Immature natural killer cell (primary cell): Measurements from ENCODE around the gene TRAF3. TPM values are rescaled to one million over a fixed set of nuclear protein-coding genes. Genes with fewer than 3 reads are reported as not detected.

Experiments
- DNase-seq, 3 donors: peaks; one replicate each; pipeline ENCODE4 v3.0.0; 2022; ENCODE audit warnings: mixed read lengths in 1 of 3
- H3K27ac Mint-ChIP-seq, 6 donors: one replicate each; pipeline ENCODE4 v1.8.0; 2020; ENCODE audit warnings: mixed read lengths in 6 of 6, mild to moderate bottlenecking in 5 of 6, inconsistent platforms in 4 of 6, moderate library complexity in 3 of 6
- H3K27me3 Mint-ChIP-seq, 3 donors: one replicate each; pipeline ENCODE4 v1.8.0; 2020 to 2021; ENCODE audit warnings: low read depth in 3 of 3, mild to moderate bottlenecking in 3 of 3, mixed read lengths in 3 of 3, moderate library complexity in 3 of 3, inconsistent platforms in 1 of 3
- H3K36me3 Mint-ChIP-seq, 3 donors: one replicate each; pipeline ENCODE4 v1.8.0; 2020; ENCODE audit warnings: mixed read lengths in 3 of 3, inconsistent platforms in 2 of 3, mild to moderate bottlenecking in 2 of 3
- H3K4me1 Mint-ChIP-seq, 2 donors: one replicate each; pipeline ENCODE4 v1.8.0; 2020; ENCODE audit warnings: inconsistent platforms in 2 of 2, mild to moderate bottlenecking in 2 of 2, mixed read lengths in 2 of 2, moderate library complexity in 1 of 2
- H3K4me3 Mint-ChIP-seq, 5 donors: one replicate each; pipeline ENCODE4 v1.8.0; 2020; ENCODE audit warnings: mild to moderate bottlenecking in 5 of 5, mixed read lengths in 5 of 5, inconsistent platforms in 3 of 5, moderate library complexity in 3 of 5
- H3K9me3 Mint-ChIP-seq, 6 donors: one replicate each; pipeline ENCODE4 v1.8.0; 2020; ENCODE audit warnings: mild to moderate bottlenecking in 6 of 6, mixed read lengths in 6 of 6, inconsistent platforms in 4 of 6, moderate library complexity in 3 of 6
- polyA plus RNA-seq, 3 donors: library from polyadenylated mRNA; unstranded; fragments of 300-500 nt; fragmentation: Illumina TruSeq; gene quantifications; one replicate each; pipeline ENCODE4 v1.2.3, GENCODE V29; 2021

The TRAF3 gene
- polyA plus RNA-seq, 3 donors from 2014 or later = 9.2 to 12.8 (median 9.3) TPM

DNA sequence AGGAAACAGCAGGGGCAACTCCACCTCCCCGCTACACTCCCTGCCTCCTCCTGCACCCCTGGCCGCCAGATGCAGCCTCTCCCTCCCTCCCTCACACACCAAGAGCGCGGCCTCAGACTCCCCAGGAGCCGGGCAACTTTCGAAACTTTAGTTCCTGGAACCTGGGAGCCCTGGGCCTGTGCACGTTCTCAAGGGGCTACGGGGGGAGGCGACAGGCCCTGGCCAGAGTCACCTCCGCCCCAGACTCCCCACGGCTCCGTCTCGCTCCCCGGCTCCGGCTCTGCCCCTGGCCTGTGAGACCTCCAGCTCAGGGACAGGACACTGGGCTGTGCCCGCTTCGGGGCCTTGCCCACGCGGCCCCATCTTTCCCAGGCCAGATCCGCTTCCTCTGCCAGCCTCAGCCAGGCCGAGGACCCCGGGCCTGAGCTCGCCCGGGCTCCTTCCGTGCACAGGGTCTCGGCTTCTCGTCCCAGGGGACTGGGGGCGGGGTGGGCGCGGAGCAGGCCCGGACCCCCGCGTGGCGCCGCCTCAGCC is 150.7 kb downstream of the TRAF3 start:
- peaks cover 1 to 10% (median 7%) of the 10 kb centered on the region in 3 donors for H3K27me3 Mint-ChIP-seq
- H3K36me3 Mint-ChIP-seq = no peaks in the 10 kb centered on the region
- H3K27ac Mint-ChIP-seq = no peak overlapping the region
- H3K4me3 Mint-ChIP-seq = peak overlapping the region; percentile 53 to 82 (median 56)
- no peaks in the 10 kb centered on the region for H3K9me3 Mint-ChIP-seq
- peaks cover 0 to 3% of the 10 kb centered on the region in 2 donors for H3K4me1 Mint-ChIP-seq
- no peak for DNase-seq

DNA sequence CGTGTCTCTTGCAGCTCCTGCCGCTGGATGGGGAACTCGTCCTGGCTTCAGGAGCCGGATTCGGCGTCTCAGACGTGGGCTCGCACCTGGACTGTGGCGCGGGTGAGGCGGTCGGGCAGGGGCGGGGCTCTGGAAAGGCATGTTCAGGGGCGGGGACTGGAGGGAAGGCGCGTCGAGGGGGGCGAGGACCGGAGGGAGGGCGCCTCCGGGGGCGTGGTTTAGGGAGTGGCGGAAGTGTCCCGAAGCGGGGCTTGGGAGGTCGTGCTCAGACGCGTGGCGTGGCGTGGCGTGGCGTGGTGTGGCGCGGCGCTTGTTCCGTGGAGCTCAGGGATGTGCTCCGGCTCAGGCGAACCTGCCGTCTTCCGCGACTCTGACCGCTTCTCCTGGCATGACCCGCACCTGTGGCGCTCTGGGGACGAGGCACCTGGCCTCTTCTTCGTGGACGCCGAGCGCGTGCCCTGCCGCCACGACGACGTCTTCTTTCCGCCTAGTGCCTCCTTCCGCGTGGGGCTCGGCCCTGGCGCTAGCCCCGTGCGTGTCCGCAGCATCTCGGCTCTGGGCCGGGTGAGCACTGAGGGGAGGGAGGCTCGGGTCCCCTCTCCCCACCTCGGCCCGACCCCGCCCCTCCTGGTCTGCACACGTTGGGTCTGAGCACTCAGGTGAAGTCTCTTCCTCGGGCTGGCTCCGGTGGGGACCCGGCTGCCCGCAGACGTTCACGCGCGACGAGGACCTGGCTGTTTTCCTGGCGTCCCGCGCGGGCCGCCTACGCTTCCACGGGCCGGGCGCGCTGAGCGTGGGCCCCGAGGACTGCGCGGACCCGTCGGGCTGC is 151.4 kb downstream of the TRAF3 start:
- peaks cover 1 to 10% (median 7%) of the 10 kb centered on the region in 3 donors for H3K27me3 Mint-ChIP-seq
- peak; percentile 63 to 68 (median 65) for DNase-seq
- peak overlapping the region; percentile 69 to 83 (median 82) for H3K4me3 Mint-ChIP-seq
- no peaks in the 10 kb centered on the region for H3K36me3 Mint-ChIP-seq
- H3K9me3 Mint-ChIP-seq = no peaks in the 10 kb centered on the region
- H3K27ac Mint-ChIP-seq = no peak overlapping the region
- peaks cover 0 to 3% of the 10 kb centered on the region in 2 donors for H3K4me1 Mint-ChIP-seq

DNA sequence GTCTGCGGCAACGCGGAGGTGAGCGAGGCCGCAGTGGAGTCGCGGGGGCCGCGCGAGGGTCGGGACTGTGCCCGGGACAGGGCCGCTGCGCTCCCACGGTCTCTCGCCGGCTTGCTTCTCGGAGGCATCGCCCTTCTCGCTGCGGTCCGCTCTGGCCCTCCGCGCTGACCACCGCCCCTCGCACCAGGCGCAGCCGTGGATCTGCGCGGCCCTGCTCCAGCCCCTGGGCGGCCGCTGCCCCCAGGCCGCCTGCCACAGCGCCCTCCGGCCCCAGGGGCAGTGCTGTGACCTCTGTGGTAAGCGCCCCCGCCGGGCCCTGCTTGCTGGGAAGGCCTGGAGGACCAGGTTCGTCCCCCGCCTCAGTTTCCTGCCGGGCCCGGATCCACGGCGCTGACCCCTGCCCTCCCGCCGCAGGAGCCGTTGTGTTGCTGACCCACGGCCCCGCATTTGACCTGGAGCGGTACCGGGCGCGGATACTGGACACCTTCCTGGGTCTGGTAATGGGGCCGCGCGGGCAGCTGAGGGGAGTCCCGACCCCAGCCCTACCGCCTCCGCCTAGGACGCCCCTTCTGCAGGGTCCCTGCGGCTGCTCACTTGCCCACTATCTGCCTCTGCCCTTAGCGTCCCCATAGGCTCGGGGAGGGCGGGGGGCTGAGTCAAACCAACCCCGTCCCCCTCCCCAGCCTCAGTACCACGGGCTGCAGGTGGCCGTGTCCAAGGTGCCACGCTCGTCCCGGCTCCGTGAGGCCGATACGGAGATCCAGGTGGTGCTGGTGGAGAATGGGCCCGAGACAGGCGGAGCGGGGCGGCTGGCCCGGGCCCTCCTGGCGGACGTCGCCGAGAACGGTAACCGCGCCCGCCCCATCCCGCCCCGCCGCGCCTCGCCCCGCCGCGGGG is 152.2 kb downstream of the TRAF3 start:
- no peak for DNase-seq
- H3K27ac Mint-ChIP-seq = no peak overlapping the region
- peaks cover 0 to 3% of the 10 kb centered on the region in 2 donors for H3K4me1 Mint-ChIP-seq
- H3K9me3 Mint-ChIP-seq = no peaks in the 10 kb centered on the region
- H3K36me3 Mint-ChIP-seq = no peaks in the 10 kb centered on the region
- H3K27me3 Mint-ChIP-seq = peaks cover 0 to 8% (median 6%) of the 10 kb centered on the region in 3 donors
- H3K4me3 Mint-ChIP-seq = peak overlapping the region in 1 of 5 donors; percentile 46

DNA sequence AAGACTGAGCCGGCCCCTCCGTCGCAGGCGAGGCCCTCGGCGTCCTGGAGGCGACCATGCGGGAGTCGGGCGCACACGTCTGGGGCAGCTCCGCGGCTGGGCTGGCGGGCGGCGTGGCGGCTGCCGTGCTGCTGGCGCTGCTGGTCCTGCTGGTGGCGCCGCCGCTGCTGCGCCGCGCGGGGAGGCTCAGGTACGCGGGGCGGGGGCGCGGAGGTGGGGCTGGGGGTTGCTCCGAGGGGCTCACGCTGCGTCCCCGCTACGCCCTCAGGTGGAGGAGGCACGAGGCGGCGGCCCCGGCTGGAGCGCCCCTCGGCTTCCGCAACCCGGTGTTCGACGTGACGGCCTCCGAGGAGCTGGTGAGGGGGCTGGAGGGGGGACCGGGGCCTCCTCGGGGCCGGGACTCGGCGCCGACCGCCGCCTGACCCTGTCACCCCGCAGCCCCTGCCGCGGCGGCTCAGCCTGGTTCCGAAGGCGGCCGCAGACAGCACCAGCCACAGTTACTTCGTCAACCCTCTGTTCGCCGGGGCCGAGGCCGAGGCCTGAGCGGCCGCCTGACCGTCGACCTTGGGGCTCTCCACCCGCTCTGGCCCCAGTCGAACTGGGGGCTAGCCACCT is 153.0 kb downstream of the TRAF3 start:
- peak overlapping the region in 1 of 5 donors; percentile 3 for H3K4me3 Mint-ChIP-seq
- H3K9me3 Mint-ChIP-seq = no peaks in the 10 kb centered on the region
- no peaks in the 10 kb centered on the region for H3K36me3 Mint-ChIP-seq
- H3K27ac Mint-ChIP-seq = no peak overlapping the region
- H3K27me3 Mint-ChIP-seq = peaks cover 0 to 8% (median 4%) of the 10 kb centered on the region in 3 donors
- peaks cover 0 to 3% of the 10 kb centered on the region in 2 donors for H3K4me1 Mint-ChIP-seq
- no peak for DNase-seq

DNA sequence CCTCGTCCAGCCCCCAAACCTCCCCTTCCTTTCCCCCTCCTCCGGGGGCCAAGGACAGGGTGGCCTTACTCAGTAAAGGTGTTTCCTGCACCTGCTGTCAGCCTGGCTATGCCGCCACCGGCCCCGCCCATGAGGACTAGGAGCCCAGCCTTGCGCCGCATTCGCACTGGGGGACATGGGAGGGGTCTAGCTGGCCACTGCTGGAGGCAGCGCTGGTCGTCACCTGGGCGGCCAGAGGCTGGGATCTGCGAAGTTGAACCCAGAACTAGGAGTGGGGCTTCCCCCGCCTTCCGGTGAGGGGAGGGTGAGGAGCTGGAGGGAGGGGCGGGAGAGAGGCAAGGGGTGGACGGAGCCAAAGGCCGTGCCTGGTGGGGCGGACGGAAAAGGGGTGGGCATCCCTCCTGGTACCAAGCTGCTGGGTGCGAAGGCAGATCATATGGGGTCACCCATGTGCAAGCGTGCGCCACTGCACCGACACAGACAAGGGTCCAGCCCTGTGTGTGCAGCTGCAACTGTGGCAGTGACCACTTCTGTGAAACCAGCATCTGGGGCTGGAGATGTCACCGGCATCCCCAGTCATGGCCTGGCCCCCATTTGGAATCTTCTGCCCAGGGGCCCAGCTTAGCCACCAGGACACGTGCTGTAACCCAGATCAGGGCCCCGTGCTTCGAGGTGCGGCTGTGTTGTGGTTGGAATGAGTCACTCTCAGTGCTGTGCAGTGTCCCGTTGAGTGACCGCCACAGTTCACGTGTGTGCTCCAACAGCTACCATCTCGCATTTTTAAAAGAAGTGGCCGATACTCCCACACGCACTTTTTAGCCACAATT is 153.7 kb downstream of the TRAF3 start:
- Mint-ChIP-seq H3K4me3 (peak overlapping the region in 2 of 5 donors; percentile 3 to 7), H3K27ac (no peak overlapping the region), H3K9me3 (no peaks in the 10 kb centered on the region), H3K36me3 (no peaks in the 10 kb centered on the region), H3K27me3 (peaks cover 0 to 8% (median 3%) of the 10 kb centered on the region in 3 donors), H3K4me1 (peaks cover 0 to 3% of the 10 kb centered on the region in 2 donors)
- DNase-seq = no peak

DNA sequence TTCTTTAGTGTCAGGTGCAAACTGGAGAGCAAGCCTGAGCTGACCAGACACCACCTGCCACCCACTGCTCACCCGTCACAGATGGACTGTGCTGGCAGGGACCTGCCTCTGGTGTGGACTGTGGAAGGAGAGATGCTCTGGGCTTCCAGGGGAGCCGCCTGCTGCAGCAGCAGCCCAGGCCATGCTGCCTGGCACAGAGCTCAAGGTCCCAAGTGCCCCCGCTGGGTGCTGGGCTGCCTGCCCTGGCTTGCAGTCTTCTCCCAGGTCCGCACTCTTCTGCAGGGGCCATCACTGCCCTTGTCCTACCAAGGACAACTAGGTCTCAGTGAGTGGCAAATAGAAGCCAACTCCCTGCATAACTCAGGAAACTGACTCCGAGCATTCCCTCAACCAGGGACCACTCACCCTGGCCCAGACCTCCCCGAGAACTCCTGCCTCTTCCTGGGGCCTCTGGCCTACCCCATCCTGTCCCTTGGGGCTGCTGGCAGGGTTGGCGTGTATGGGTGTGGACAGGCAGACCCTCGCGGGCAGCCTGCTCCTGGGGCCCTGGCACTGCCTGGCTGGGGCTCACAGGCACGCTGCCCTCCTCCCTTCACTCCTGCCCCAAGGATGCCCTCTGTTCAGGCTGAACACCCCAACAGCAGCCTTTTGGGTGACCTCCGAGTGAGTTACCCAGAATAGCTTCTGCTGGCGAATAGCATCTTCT is 154.5 kb downstream of the TRAF3 start:
- Mint-ChIP-seq H3K27ac (no peak overlapping the region), H3K27me3 (peaks cover 0 to 7% (median 3%) of the 10 kb centered on the region in 3 donors), H3K4me3 (peak overlapping the region in 2 of 5 donors; percentile 32 to 42), H3K9me3 (no peaks in the 10 kb centered on the region), H3K4me1 (peaks cover 0 to 3% of the 10 kb centered on the region in 2 donors), H3K36me3 (no peaks in the 10 kb centered on the region)
- DNase-seq = no peak

DNA sequence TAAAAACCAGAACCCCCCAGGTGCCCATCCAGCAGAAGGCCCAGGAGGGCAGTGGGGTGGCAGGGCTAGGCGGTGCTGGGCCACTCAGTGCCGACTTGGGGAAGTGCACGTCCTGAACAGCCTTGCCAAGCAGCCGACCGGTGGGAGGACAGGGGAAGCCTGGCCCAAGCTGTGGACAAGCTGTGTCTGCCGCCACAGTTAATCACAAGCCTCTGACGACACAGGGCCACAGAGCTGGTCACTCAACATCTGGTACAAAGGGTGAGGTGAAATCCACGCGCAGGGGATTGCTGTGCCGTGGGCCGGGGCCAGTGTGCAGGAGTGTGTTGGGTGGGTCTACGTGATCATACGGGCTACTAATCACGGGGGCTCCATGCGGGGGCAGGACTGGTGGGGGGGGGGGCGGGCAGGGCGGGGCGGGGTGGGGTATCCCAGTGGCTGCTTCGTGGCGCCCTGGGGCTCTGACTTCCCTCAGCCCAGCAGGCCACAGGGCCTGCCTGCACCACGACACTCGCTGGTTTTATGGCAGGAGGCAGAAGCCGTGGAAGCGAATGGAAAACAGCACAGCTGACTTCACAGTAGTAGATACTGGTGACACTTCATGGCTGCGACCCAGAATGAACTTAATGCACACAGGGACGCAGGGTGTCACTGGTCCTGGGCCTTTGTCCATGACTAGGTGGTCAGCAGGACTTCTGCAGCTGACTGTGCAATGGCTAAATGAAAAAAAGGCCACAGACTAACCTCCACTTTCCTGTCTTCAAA is 155.4 kb downstream of the TRAF3 start:
- no peaks in the 10 kb centered on the region for H3K9me3 Mint-ChIP-seq
- peaks cover 0 to 7% (median 3%) of the 10 kb centered on the region in 3 donors for H3K27me3 Mint-ChIP-seq
- H3K4me1 Mint-ChIP-seq = peaks cover 0 to 3% of the 10 kb centered on the region in 2 donors
- H3K27ac Mint-ChIP-seq = no peak overlapping the region
- DNase-seq = no peak
- H3K36me3 Mint-ChIP-seq = no peaks in the 10 kb centered on the region
- H3K4me3 Mint-ChIP-seq = no peak overlapping the region

DNA sequence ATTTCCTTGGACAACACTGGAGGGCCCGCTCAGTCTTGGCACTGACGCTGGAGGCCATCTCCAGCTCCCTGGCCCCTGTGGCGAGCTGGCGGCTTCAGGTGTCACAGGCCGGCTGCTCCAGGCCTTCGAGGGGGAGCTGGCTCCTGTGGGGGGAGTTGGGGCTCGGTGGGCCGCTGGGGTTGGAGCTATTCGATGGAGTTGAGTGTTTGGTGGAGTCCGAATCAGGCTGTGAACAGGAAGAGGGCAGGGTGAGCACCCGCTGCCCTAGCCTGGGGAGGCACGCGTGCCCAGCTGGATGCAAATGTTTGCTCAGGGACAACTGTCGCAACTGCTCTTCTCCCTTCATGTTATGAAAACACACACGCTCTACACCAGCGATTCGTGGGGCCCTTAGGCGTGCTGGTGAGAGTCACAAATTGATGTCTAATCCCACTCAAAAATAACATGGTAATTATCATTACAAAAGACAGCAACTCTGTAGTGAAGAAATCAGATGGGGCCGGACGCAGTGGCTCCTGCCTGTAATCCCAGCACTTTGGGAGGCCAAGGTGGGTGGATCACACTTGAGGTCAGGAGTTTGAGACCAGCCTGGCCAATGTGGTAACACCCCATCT is 156.5 kb downstream of the TRAF3 start:
- H3K9me3 Mint-ChIP-seq = no peaks in the 10 kb centered on the region
- DNase-seq = no peak
- no peak overlapping the region for H3K27ac Mint-ChIP-seq
- H3K36me3 Mint-ChIP-seq = no peaks in the 10 kb centered on the region
- peaks cover 0 to under 1% of the 10 kb centered on the region in 2 donors for H3K4me1 Mint-ChIP-seq
- no peak overlapping the region for H3K4me3 Mint-ChIP-seq
- peaks cover 0 to 7% (median 2%) of the 10 kb centered on the region in 3 donors for H3K27me3 Mint-ChIP-seq

DNA sequence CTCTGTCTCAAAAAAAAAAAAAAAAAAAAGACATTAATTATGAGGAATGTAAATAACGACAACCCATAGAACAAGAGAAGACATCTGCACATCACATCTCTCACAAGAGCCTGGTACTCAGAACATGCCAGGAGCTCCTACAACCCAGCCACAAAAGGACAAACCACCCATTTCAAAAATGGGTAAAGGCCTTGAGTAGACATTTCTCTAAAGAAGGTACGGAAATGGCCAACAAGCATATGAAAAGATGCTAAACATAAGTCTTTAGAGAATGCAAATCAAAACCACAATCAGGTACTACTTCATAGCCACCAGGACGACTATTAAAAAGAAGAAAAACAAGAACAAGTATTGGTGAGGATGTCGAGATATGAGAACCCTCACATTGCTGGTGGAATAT is 158.5 kb downstream of the TRAF3 start:
- DNase-seq = no peak
- no peaks in the 10 kb centered on the region for H3K36me3 Mint-ChIP-seq
- peaks cover 0 to 7% (median 2%) of the 10 kb centered on the region in 3 donors for H3K27me3 Mint-ChIP-seq
- H3K9me3 Mint-ChIP-seq = no peaks in the 10 kb centered on the region
- H3K4me1 Mint-ChIP-seq = no peaks in the 10 kb centered on the region
- H3K4me3 Mint-ChIP-seq = no peak overlapping the region
- no peak overlapping the region for H3K27ac Mint-ChIP-seq

DNA sequence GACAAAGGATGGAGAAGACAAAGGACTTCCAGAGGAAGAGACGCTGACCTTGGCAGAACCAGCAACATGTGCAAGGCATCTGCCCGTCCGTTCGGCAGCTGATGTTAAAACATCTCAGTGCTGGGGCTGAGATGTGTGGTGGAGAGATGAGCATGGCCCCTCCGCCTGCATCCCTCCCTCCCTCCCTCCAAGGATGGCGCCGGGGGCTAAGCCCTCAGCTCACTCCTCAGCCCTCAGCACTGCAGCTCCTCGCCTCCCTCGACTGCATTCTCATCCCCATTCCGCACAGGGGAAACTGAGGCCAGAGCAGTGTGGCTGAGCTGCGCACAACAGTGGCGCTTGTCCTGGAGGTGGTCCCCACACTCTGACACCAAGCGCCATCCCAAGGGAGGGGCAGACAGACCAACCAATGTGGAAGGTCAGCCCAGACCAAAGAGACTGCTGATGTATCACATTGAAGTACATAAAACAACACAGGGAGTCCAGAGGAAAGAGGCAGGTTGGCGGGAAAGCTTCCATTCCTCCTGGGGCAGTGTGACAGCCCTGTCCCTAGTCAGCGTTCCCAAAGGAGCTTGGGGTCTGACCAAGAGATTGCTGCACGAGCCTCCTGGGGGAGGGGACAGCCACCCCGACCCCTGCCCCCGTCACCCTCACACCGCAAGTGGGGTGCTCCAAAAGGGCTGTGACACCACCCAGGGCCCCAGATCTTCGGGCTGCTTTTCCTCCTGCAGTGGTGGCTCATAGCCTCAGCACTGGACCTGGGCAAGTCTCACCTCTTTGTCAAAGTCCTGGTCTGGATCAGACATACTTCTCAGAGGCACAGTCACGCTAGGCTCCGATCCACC is 160.3 kb downstream of the TRAF3 start:
- H3K36me3 Mint-ChIP-seq = no peaks in the 10 kb centered on the region
- no peak for DNase-seq
- no peak overlapping the region for H3K4me3 Mint-ChIP-seq
- H3K27ac Mint-ChIP-seq = no peak overlapping the region
- no peaks in the 10 kb centered on the region for H3K4me1 Mint-ChIP-seq
- no peaks in the 10 kb centered on the region for H3K9me3 Mint-ChIP-seq
- peaks cover 0 to 3% (median 0%) of the 10 kb centered on the region in 3 donors for H3K27me3 Mint-ChIP-seq

DNA sequence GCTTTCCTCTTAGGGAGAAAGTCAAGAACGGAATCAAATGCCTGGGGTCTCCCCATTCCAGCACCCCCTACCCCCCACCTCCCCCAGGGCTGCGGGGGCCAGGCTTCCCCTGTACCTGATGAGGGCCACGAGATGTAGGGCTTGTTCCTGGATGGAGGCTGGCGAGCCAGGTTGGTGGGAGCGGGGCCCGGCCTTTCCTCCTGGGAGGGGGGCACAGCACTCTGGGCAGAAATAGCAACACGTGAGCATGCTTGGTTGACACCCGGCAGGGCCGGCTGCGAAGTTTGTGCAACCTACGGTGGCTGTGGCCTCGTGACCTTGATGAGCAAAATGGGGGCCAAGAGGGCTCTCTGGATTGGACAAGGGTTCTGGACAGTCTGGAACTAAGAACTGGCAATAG is 160.9 kb downstream of the TRAF3 start:
- Mint-ChIP-seq H3K27ac (no peak overlapping the region), H3K36me3 (no peaks in the 10 kb centered on the region), H3K9me3 (no peaks in the 10 kb centered on the region), H3K4me1 (no peaks in the 10 kb centered on the region), H3K27me3 (peaks cover 0 to 3% (median 0%) of the 10 kb centered on the region in 3 donors), H3K4me3 (no peak overlapping the region)
- no peak for DNase-seq
